GM12878 (cell line): ENCODE results near the gene ARCN1. TPM values are rescaled to one million over a fixed set of nuclear protein-coding genes. Genes with fewer than 3 reads are reported as not detected.

Experiments
- CHD4 ChIP-seq: fragments of 200-600 bp; sonication (generic); IDR thresholded peaks from 2 replicates; pipeline ENCODE4 v1.6.1; 2016; ENCODE audit warnings: mild to moderate bottlenecking
- MXI1 ChIP-seq: fragments of 150-350 bp; IDR thresholded peaks from 2 replicates; pipeline ENCODE4 v1.6.1; 2011; ENCODE audit warnings: low read depth, mild to moderate bottlenecking, inconsistent platforms, low read length, improper control_type of control experiment
- NRF1 ChIP-seq: conservative IDR thresholded peaks from 2 replicates; pipeline ENCODE4 v1.6.1; 2011; ENCODE audit warnings: mild to moderate bottlenecking, low read depth, low read length, improper control_type of control experiment
- SREBF2 ChIP-seq: IDR thresholded peaks from 2 replicates; pipeline ENCODE4 v1.6.1; 2012; ENCODE audit warnings: mild to moderate bottlenecking, low read length
- SRF ChIP-seq, 2 experiments: IDR thresholded peaks; 2 replicates each; pipeline ENCODE4 v1.6.1; 2011; ENCODE audit warnings: low read depth in 2 of 2, low read length in 2 of 2, mild to moderate bottlenecking in 1 of 2, moderate library complexity in 1 of 2
- ZNF217 ChIP-seq: fragments of 450-650 bp; IDR thresholded peaks from 2 replicates; pipeline ENCODE4 v1.6.1; 2017; ENCODE audit warnings: antibody characterized with exemption, mild to moderate bottlenecking
- ZNF274 ChIP-seq: IDR thresholded peaks from one replicate; pipeline ENCODE4 v1.8.0; 2011; ENCODE audit not compliant: insufficient read length, insufficient read depth
- polyA plus RNA-seq, 11 experiments: library from polyadenylated mRNA; depleted of rRNA in 4 of 11; unstranded in 6 of 11; stranded (reverse) in 5 of 11; fragments of >200 nt; fragmentation: Nextera tagmentation in 4 of 11; fragmentation: Illumina TruSeq in 1 of 11; extraction: Ambion mirVana in 4 of 11; extraction: Trizol in 1 of 11; gene quantifications; 1 replicate in 1 of 11; 2 replicates in 10 of 11; pipeline versions ENCODE4 v1.2.1 to v1.2.3, GENCODE V29; 2011 to 2016; ENCODE audit warnings: inconsistent platforms in 2 of 11, missing spikeins in 2 of 11, low read depth in 1 of 11
- total RNA-seq, 4 experiments: library from RNA; depleted of rRNA in 3 of 4; stranded (reverse); fragments of >200 nt in 3 of 4; fragmentation: Illumina TruSeq in 1 of 4; extraction: Trizol in 1 of 4; gene quantifications; 2 replicates each; pipeline versions ENCODE4 v1.2.1 to v1.2.3, GENCODE V29; 2013 to 2021
- TF ChIP-seq, protein P1 (sequence below): IDR thresholded peaks from 2 replicates; pipeline ENCODE4 v1.6.1; 2011; ENCODE audit warnings: mild to moderate bottlenecking, low read depth, low read length, moderate library complexity; ENCODE audit not compliant: insufficient replicate concordance
- TF ChIP-seq, protein P2 (sequence below): fragments of 150-350 bp; IDR thresholded peaks from 2 replicates; pipeline ENCODE4 v1.6.1; 2014; ENCODE audit warnings: mild to moderate bottlenecking, low read depth, low read length

Gene ARCN1
- total and polyA plus RNA-seq, 10 of the 15 experiments (the other 5 are each of a cell fraction or from before 2014, with no cell fraction given) = 33.3 to 172 (median 106) TPM

GRCh38 chr11:118530683-118531596 lies 41.3 kb upstream of the ARCN1 start, which contains the start of gene TMEM25 (continued):
- TF ChIP-seq, protein P1, sequence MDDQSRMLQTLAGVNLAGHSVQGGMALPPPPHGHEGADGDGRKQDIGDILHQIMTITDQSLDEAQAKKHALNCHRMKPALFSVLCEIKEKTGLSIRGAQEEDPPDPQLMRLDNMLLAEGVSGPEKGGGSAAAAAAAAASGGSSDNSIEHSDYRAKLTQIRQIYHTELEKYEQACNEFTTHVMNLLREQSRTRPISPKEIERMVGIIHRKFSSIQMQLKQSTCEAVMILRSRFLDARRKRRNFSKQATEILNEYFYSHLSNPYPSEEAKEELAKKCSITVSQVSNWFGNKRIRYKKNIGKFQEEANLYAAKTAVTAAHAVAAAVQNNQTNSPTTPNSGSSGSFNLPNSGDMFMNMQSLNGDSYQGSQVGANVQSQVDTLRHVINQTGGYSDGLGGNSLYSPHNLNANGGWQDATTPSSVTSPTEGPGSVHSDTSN = no peak
- TF ChIP-seq ZNF274 (no peak), MXI1 (0 out of 2 replicates have a peak, but pooled peaks have one; percentile 12), CHD4 (no peak), SREBF2 (no peak), NRF1 (no peak), ZNF217 (0 out of 2 replicates have a peak, but pooled peaks have one; percentile 51), SRF (IDR thresholded peaks at IDR 0.05; ENCODE audit: low read depth in 2 of 2, low read length in 2 of 2) (peak; percentile 85 to 98)
- TF ChIP-seq, protein P2, sequence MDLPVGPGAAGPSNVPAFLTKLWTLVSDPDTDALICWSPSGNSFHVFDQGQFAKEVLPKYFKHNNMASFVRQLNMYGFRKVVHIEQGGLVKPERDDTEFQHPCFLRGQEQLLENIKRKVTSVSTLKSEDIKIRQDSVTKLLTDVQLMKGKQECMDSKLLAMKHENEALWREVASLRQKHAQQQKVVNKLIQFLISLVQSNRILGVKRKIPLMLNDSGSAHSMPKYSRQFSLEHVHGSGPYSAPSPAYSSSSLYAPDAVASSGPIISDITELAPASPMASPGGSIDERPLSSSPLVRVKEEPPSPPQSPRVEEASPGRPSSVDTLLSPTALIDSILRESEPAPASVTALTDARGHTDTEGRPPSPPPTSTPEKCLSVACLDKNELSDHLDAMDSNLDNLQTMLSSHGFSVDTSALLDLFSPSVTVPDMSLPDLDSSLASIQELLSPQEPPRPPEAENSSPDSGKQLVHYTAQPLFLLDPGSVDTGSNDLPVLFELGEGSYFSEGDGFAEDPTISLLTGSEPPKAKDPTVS = no peak
